ENCODE data around the gene BBLN. TPM values are rescaled to one million over a fixed set of nuclear protein-coding genes. Genes with fewer than 3 reads are reported as not detected.

BBLN gene
- total RNA-seq, 1 donor from 2014 or later = 69.4 TPM

DNA sequence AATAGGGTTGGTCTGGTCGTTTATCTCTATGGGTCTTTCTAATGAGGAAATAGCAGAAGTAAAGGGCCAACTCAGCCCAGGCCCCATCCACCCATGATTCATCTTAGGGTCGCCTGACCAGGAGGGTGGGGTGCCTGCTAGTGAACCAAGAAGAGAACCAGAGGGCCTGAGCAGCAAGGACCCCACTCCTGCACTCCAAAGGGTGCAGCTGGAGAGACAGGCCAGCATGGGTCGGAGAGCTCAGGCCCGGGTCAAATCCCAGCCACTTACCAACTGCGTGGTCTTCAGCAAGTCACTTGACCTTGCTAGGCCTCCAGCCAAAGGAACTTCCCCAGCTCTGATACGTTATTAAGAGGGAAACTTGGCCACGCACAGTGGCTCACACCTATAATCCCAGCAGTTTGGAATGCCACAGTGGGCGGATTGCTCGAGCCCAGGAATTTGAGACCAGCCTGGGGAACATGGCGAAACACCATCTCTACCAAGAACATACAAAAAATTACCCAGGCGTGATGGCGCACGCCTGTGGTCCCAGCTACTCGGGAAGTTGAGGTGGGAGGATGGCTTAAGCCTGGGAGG is 4.3 kb downstream of the BBLN start:
- no peak overlapping the region for H3K4me2 ChIP-seq
- no peak overlapping the region for H3K27ac Mint-ChIP-seq
- H4K20me1 ChIP-seq (ENCODE audit: low read depth) = peaks cover 13% of the 10 kb centered on the region
- no peak overlapping the region for H3K9ac ChIP-seq
- no peaks in the 10 kb centered on the region for H3K27me3 Mint-ChIP-seq (ENCODE audit: insufficient read depth, low read depth)
- H3F3A ChIP-seq (ENCODE audit: low read depth) = peaks cover 9% of the 10 kb centered on the region
- H3K4me1 ChIP-seq = peaks cover 5% of the 10 kb centered on the region
- no peaks in the 10 kb centered on the region for H3K27me3 ChIP-seq
- H3K27ac ChIP-seq = no peak overlapping the region
- H3K9me3 ChIP-seq (ENCODE audit: low read depth) = no peaks in the 10 kb centered on the region
- peaks cover 24% of the 10 kb centered on the region for H3K36me3 Mint-ChIP-seq
- no peaks in the 10 kb centered on the region for H3K9me3 Mint-ChIP-seq
- no peak overlapping the region for H3K4me3 ChIP-seq
- no peaks in the 10 kb centered on the region for H3K36me3 ChIP-seq
- peaks cover 6% of the 10 kb centered on the region for H3K4me1 Mint-ChIP-seq
- DNase-seq (ENCODE audit: low spot score) = no peak
- H3K79me2 ChIP-seq (ENCODE audit: low read depth) = peaks cover 10% of the 10 kb centered on the region
- no peak for TF ChIP-seq EZH2 (IDR thresholded peaks at IDR 0.05)
- TF ChIP-seq EZH2phosphoT487 (IDR thresholded peaks at IDR 0.05) = no peak
- TF ChIP-seq, protein P1, sequence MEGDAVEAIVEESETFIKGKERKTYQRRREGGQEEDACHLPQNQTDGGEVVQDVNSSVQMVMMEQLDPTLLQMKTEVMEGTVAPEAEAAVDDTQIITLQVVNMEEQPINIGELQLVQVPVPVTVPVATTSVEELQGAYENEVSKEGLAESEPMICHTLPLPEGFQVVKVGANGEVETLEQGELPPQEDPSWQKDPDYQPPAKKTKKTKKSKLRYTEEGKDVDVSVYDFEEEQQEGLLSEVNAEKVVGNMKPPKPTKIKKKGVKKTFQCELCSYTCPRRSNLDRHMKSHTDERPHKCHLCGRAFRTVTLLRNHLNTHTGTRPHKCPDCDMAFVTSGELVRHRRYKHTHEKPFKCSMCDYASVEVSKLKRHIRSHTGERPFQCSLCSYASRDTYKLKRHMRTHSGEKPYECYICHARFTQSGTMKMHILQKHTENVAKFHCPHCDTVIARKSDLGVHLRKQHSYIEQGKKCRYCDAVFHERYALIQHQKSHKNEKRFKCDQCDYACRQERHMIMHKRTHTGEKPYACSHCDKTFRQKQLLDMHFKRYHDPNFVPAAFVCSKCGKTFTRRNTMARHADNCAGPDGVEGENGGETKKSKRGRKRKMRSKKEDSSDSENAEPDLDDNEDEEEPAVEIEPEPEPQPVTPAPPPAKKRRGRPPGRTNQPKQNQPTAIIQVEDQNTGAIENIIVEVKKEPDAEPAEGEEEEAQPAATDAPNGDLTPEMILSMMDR (IDR thresholded peaks at IDR 0.05) = no peak
- H3K4me3 Mint-ChIP-seq = peak overlapping the region; percentile 27
- H2AFZ ChIP-seq (replicated peaks) = no peak overlapping the region

DNA sequence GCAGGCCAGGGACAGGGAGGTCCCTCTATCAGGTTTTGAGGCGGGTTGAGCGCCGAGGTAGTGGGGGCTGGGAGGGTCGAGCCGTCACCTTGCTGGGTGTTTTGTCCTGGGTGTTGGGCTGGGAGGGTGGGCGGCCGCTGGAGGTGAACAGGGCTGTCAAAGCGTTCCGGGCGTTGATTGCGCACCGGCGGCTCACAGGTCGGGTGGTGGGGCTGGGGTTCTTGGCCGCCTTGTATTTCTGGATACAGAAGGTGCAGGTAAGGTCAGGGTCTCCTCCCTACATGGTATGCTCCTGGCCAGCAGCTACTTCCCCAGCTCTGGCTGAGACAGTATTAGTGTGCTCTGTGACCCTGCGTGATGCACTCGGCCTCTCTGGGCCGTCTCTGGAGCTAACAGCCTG is 6.1 kb downstream of the BBLN start:
- Histone ChIP-seq H3K27me3 (no peaks in the 10 kb centered on the region), H3K4me2 (no peak overlapping the region), H3K36me3 (no peaks in the 10 kb centered on the region), H3K9me3 (ENCODE audit: low read depth) (no peaks in the 10 kb centered on the region), H4K20me1 (ENCODE audit: low read depth) (peaks cover 13% of the 10 kb centered on the region), H3K4me1 (peaks cover 2% of the 10 kb centered on the region), H3K9ac (no peak overlapping the region), H3K4me3 (no peak overlapping the region), H3K79me2 (ENCODE audit: low read depth) (peaks cover 4% of the 10 kb centered on the region), H2AFZ (replicated peaks) (no peak overlapping the region), H3K27ac (no peak overlapping the region), H3F3A (ENCODE audit: low read depth) (peaks cover 9% of the 10 kb centered on the region)
- TF ChIP-seq, protein P1 (IDR thresholded peaks at IDR 0.05) = no peak
- TF ChIP-seq EZH2 (IDR thresholded peaks at IDR 0.05) = no peak
- no peak for TF ChIP-seq EZH2phosphoT487 (IDR thresholded peaks at IDR 0.05)
- Mint-ChIP-seq H3K27ac (no peak overlapping the region), H3K27me3 (ENCODE audit: insufficient read depth, low read depth) (peaks cover 2% of the 10 kb centered on the region), H3K9me3 (no peaks in the 10 kb centered on the region), H3K4me3 (no peak overlapping the region), H3K4me1 (peaks cover 3% of the 10 kb centered on the region), H3K36me3 (peaks cover 27% of the 10 kb centered on the region)
- no peak for DNase-seq (ENCODE audit: low spot score)

- no peak for DNase-seq (ENCODE audit: low spot score)
- H3F3A ChIP-seq (ENCODE audit: low read depth) = peaks cover 4% of the 10 kb centered on the region
- peaks cover 8% of the 10 kb centered on the region for H4K20me1 ChIP-seq (ENCODE audit: low read depth)
- Mint-ChIP-seq H3K36me3 (peaks cover 28% of the 10 kb centered on the region), H3K27ac (no peak overlapping the region), H3K4me1 (no peaks in the 10 kb centered on the region), H3K9me3 (no peaks in the 10 kb centered on the region), H3K4me3 (no peak overlapping the region), H3K27me3 (ENCODE audit: insufficient read depth, low read depth) (peaks cover 2% of the 10 kb centered on the region)
- no peak overlapping the region for H3K27ac ChIP-seq
- no peak for TF ChIP-seq EZH2phosphoT487 (IDR thresholded peaks at IDR 0.05)
- TF ChIP-seq, protein P1 (IDR thresholded peaks at IDR 0.05) = no peak
- TF ChIP-seq EZH2 (IDR thresholded peaks at IDR 0.05) = no peak
- no peaks in the 10 kb centered on the region for H3K79me2 ChIP-seq (ENCODE audit: low read depth)
- no peak overlapping the region for H3K4me3 ChIP-seq
- no peak overlapping the region for H3K9ac ChIP-seq
- no peaks in the 10 kb centered on the region for H3K9me3 ChIP-seq (ENCODE audit: low read depth)
- no peak overlapping the region for H3K4me2 ChIP-seq
- H2AFZ ChIP-seq (replicated peaks) = no peak overlapping the region
- no peaks in the 10 kb centered on the region for H3K4me1 ChIP-seq
- H3K27me3 ChIP-seq = no peaks in the 10 kb centered on the region
- H3K36me3 ChIP-seq = no peaks in the 10 kb centered on the region
These were observed 7.1 kb downstream of the BBLN start for GRCh38 chr9:128167209-128167608.
